BLaER1 (cell line): ENCODE data around the gene RRP15.

ENCODE experiments used
- H3K27ac ChIP-seq: shearing (Covaris generic); formaldehyde crosslinking; 2 replicates; pipeline ENCODE4 v1.8.1; 2022
- H3K27me3 ChIP-seq: shearing (Covaris generic); formaldehyde crosslinking; 2 replicates; pipeline ENCODE4 v1.8.1; 2022
- H3K36me3 ChIP-seq: shearing (Covaris generic); formaldehyde crosslinking; 2 replicates; pipeline ENCODE4 v1.8.1; 2022
- H3K4me1 ChIP-seq: shearing (Covaris generic); formaldehyde crosslinking; 2 replicates; pipeline ENCODE4 v1.8.1; 2022
- H3K4me2 ChIP-seq: shearing (Covaris generic); formaldehyde crosslinking; 2 replicates; pipeline ENCODE4 v1.8.1; 2022
- H3K4me3 ChIP-seq: shearing (Covaris generic); formaldehyde crosslinking; 2 replicates; pipeline ENCODE4 v1.8.1; 2022
- H3K9ac ChIP-seq: shearing (Covaris generic); formaldehyde crosslinking; 2 replicates; pipeline ENCODE4 v1.8.1; 2022
- H3K9me3 ChIP-seq: shearing (Covaris generic); formaldehyde crosslinking; 2 replicates; pipeline ENCODE4 v1.8.1; 2022
- H4K20me1 ChIP-seq: shearing (Covaris generic); formaldehyde crosslinking; 2 replicates; pipeline ENCODE4 v1.8.1; 2022
- Cebpa-rat ChIP-seq: shearing (Covaris generic); IDR thresholded peaks from 2 replicates; pipeline ENCODE4 v1.8.1; 2022

Gene RRP15

GRCh38 chr1:218353656-218354055 lies 68.6 kb downstream of the RRP15 start:
- peaks cover 20% of the 10 kb centered on the region for H3K27me3 ChIP-seq
- H3K9ac ChIP-seq = no peak overlapping the region
- TF ChIP-seq Cebpa-rat = no peak
- H3K9me3 ChIP-seq = no peaks in the 10 kb centered on the region
- peaks cover 39% of the 10 kb centered on the region for H3K4me1 ChIP-seq
- H3K27ac ChIP-seq = no peak overlapping the region
- no peak overlapping the region for H3K4me2 ChIP-seq
- H3K36me3 ChIP-seq = no peaks in the 10 kb centered on the region
- peaks cover 2% of the 10 kb centered on the region; the same call in 1 of the 2 replicates for H4K20me1 ChIP-seq
- no peak overlapping the region for H3K4me3 ChIP-seq

- no peak overlapping the region for H3K4me3 ChIP-seq
- H3K27me3 ChIP-seq = peaks cover 4% of the 10 kb centered on the region; the same call in 1 of the 2 replicates
- H4K20me1 ChIP-seq = no peaks in the 10 kb centered on the region
- no peaks in the 10 kb centered on the region for H3K9me3 ChIP-seq
- H3K4me2 ChIP-seq = no peak overlapping the region
- no peak overlapping the region for H3K27ac ChIP-seq
- no peaks in the 10 kb centered on the region for H3K36me3 ChIP-seq
- H3K4me1 ChIP-seq = peaks cover 32% of the 10 kb centered on the region
- H3K9ac ChIP-seq = no peak overlapping the region
- no peak for TF ChIP-seq Cebpa-rat
These were observed 70.2 kb downstream of the RRP15 start for GRCh38 chr1:218355278-218355677.

DNA sequence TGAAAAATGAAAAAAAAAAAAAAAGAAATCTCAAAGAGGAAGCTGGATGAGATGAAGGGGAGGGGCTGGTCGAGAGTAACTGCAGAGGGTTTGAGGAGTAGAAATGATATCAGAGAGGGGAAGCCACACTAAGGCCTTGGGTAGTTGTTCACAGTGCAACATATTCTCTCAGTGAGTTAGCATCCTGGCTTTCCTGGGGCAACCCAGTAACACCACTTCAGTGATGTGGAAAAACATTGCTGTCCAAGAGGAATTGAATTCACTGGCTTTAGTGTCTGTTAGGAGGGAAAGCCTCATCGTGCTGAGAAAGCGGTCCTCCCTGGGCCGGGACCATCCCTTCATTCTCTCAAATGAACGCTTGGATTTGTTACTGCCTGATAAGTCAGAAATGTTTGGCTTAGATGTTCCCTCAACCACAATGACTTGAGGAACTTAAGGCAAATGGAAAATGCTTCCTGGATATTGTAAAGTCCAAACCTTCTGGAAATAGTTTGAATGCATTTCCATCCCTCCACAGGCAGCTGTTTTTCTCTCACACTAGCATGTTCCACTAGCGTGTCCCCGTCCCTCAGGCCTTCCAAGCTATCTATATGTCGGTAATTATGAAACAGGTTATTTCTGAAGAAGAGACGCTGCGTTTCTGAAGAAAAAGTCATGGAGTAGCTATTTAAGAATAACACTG lies 72.3 kb downstream of the RRP15 start:
- H3K9me3 ChIP-seq = no peaks in the 10 kb centered on the region
- no peak overlapping the region for H3K9ac ChIP-seq
- no peak overlapping the region for H3K4me2 ChIP-seq
- no peak overlapping the region for H3K4me3 ChIP-seq
- H3K4me1 ChIP-seq = peaks cover 16% of the 10 kb centered on the region; the same call in 1 of the 2 replicates
- TF ChIP-seq Cebpa-rat = no peak
- H3K27ac ChIP-seq = no peak overlapping the region
- no peaks in the 10 kb centered on the region for H3K36me3 ChIP-seq
- H3K27me3 ChIP-seq = no peaks in the 10 kb centered on the region
- H4K20me1 ChIP-seq = no peaks in the 10 kb centered on the region

- Histone ChIP-seq H3K27me3 (no peaks in the 10 kb centered on the region), H3K4me2 (no peak overlapping the region), H4K20me1 (no peaks in the 10 kb centered on the region), H3K27ac (no peak overlapping the region), H3K36me3 (no peaks in the 10 kb centered on the region), H3K4me3 (no peak overlapping the region), H3K4me1 (peaks cover 11% of the 10 kb centered on the region; the same call in 1 of the 2 replicates), H3K9me3 (no peaks in the 10 kb centered on the region), H3K9ac (no peak overlapping the region)
- TF ChIP-seq Cebpa-rat = no peak
These were observed 72.8 kb downstream of the RRP15 start for GRCh38 chr1:218357893-218358232.

- no peak overlapping the region for H3K9ac ChIP-seq
- H3K4me2 ChIP-seq = no peak overlapping the region
- no peak for TF ChIP-seq Cebpa-rat
- no peaks in the 10 kb centered on the region for H4K20me1 ChIP-seq
- no peak overlapping the region for H3K4me3 ChIP-seq
- H3K27ac ChIP-seq = no peak overlapping the region
- H3K27me3 ChIP-seq = no peaks in the 10 kb centered on the region
- H3K4me1 ChIP-seq = peaks cover 9% of the 10 kb centered on the region
- H3K36me3 ChIP-seq = no peaks in the 10 kb centered on the region
- H3K9me3 ChIP-seq = no peaks in the 10 kb centered on the region
These were observed 76.4 kb downstream of the RRP15 start for GRCh38 chr1:218361298-218362065.

DNA sequence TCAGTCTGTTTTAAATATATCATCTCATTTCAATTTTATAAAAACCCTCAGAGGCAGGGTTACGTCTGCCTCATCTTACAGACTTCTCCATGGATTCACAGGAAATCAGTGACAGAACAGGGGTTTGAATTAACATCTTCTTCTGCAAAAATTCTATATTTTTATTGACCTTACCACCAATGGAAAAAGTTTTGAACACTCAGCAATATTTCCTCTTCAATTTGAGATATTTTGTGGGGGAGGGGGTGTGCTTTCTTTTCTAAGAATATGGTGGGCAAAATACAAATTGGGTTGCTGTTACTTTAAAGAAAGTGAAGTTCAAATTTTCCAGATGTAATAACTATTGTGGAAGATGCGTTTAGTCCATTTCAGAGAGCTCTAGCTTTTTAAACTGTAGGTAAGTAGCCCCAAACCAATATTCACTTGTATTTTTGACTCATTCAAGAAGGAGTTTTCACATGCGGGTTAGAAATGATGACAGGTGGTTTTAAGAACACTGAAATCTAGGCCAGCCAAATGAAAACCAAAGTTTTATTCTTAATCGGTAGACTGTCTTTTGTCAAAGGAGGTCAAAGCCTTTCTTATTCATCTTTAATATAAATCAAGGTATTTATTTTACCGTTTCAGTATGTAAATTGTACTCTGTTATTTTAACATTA lies 77.5 kb downstream of the RRP15 start:
- H3K27me3 ChIP-seq = no peaks in the 10 kb centered on the region
- no peaks in the 10 kb centered on the region for H3K9me3 ChIP-seq
- no peaks in the 10 kb centered on the region for H4K20me1 ChIP-seq
- H3K4me2 ChIP-seq = no peak overlapping the region
- H3K4me1 ChIP-seq = peaks cover 17% of the 10 kb centered on the region
- no peak overlapping the region for H3K27ac ChIP-seq
- no peaks in the 10 kb centered on the region for H3K36me3 ChIP-seq
- no peak for TF ChIP-seq Cebpa-rat
- H3K9ac ChIP-seq = no peak overlapping the region
- H3K4me3 ChIP-seq = no peak overlapping the region

DNA sequence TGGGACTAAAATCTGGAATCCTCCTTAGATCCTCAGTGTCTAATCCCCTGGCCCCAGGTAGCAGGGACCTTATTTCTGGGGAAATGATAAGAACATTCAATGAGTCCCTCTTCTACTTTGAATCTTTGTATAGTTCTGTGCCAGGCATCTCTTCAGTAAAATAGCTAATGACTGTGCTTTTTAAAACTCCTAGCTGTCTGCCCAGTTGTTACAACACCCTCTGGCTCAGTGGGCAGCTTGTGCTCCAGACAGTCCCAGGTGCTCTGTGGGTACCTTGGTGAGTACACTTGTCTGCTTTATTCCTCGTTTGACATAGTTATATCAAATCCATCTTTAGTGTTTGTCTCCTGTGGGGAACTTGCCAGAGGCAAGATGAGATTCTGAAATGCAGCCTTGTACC lies 78.0 kb downstream of the RRP15 start:
- no peak overlapping the region for H3K9ac ChIP-seq
- H4K20me1 ChIP-seq = no peaks in the 10 kb centered on the region
- no peaks in the 10 kb centered on the region for H3K36me3 ChIP-seq
- no peak overlapping the region for H3K27ac ChIP-seq
- no peak for TF ChIP-seq Cebpa-rat
- no peak overlapping the region for H3K4me2 ChIP-seq
- no peak overlapping the region for H3K4me3 ChIP-seq
- no peaks in the 10 kb centered on the region for H3K9me3 ChIP-seq
- no peaks in the 10 kb centered on the region for H3K27me3 ChIP-seq
- H3K4me1 ChIP-seq = peaks cover 17% of the 10 kb centered on the region

DNA sequence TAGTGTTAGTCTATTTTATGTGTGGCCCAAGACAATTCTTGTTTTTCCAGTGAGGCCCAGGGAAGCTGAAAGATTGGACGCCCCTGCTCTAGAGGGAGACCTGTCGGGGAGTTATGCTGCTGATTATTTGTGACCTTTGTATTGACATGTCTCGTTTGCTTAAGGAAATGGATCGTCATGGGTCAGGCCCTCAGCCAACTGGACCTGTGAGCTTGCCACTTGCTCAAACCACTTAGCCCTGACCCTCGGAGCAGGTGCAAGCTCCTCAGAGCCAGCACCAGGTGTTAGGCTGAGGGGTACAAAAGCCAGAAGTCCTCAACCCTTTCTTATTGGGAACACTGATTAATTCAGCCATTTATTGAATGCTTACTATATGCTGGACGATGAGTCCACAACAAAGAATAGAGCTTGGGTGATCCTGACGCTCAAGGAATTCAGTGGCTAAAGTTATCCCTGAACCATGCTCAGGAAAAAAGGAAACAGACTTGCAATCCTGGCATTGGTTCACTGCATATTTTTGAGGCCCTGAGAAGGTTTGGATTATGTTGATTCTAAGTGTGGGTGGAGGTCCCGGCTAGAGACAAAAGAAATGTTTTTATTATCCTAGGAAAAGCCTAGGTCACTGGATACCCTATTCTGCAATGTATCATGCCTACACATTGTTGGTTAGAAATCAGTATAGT lies 79.1 kb downstream of the RRP15 start:
- Histone ChIP-seq H3K4me2 (no peak overlapping the region), H3K4me1 (peaks cover 17% of the 10 kb centered on the region), H3K4me3 (no peak overlapping the region), H3K9me3 (no peaks in the 10 kb centered on the region), H3K27ac (no peak overlapping the region), H3K36me3 (no peaks in the 10 kb centered on the region), H4K20me1 (no peaks in the 10 kb centered on the region), H3K9ac (no peak overlapping the region), H3K27me3 (no peaks in the 10 kb centered on the region)
- no peak for TF ChIP-seq Cebpa-rat

DNA sequence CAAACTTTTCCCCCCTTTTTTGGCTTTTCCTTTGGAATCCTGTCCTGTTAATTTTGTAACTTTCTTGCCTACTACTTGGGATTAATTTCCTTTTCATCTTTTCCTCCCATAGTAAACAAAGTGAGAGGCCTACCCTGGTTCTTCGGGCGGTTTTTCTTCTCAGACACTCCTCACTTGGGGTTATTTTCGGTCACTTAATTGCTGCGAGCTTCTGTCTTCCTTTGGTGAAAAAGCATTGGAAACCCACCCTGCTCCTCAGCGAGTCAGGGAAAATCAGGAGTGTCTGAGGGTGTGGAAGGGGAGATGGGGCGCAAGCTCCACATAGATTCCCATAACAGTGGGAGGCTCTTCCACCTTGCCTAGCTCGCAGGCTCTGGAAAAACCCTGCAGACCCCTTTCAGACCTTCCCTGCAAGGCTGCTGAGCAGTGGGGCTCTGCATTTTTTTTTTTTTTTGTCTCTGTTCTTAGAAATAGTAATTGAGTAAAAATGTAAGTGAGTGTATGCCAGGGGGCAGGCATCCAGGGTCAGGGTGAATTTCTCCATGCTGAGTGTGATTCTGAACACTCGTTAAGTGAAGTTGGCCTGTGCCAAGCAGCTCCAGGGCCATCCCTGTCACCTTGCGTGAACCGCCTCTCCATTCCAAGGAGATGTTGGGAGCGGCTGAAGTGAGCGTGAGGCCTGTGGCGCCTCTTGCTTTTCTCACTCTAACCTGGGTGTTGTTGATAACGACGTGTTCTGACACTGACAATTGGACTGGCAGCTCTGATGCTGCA lies 80.3 kb downstream of the RRP15 start:
- no peak for TF ChIP-seq Cebpa-rat
- no peaks in the 10 kb centered on the region for H4K20me1 ChIP-seq
- H3K4me3 ChIP-seq = no peak overlapping the region
- H3K4me1 ChIP-seq = peaks cover 17% of the 10 kb centered on the region
- H3K9ac ChIP-seq = no peak overlapping the region
- H3K27me3 ChIP-seq = no peaks in the 10 kb centered on the region
- H3K4me2 ChIP-seq = no peak overlapping the region
- H3K36me3 ChIP-seq = no peaks in the 10 kb centered on the region
- H3K9me3 ChIP-seq = no peaks in the 10 kb centered on the region
- no peak overlapping the region for H3K27ac ChIP-seq
